HEK293 (cell line): ENCODE data around the gene ICAM1.

Source experiments
- EGR2 ChIP-seq: fragments of 450-650 bp; formaldehyde crosslinking; IDR thresholded peaks from 2 replicates; pipeline ENCODE4 v1.5.1; 2016; ENCODE audit warnings: low read depth, missing biosample characterization, missing genetic modification characterization
- KLF16 ChIP-seq: fragments of 450-650 bp; formaldehyde crosslinking; IDR thresholded peaks from 2 replicates; pipeline ENCODE4 v1.5.1; 2017; ENCODE audit warnings: missing biosample characterization, missing genetic modification characterization
- MYNN ChIP-seq: fragments of 450-650 bp; formaldehyde crosslinking; IDR thresholded peaks from 2 replicates; pipeline ENCODE4 v1.5.1; 2016; ENCODE audit warnings: missing biosample characterization, missing genetic modification characterization, borderline replicate concordance
- ZBTB8A ChIP-seq: fragments of 450-650 bp; formaldehyde crosslinking; IDR thresholded peaks from 2 replicates; pipeline ENCODE4 v1.5.1; 2016; ENCODE audit warnings: missing biosample characterization, missing genetic modification characterization
- ZNF140 ChIP-seq: fragments of 450-650 bp; formaldehyde crosslinking; IDR thresholded peaks from 2 replicates; pipeline ENCODE4 v1.5.1; 2016; ENCODE audit warnings: missing biosample characterization, missing genetic modification characterization
- ZNF155 ChIP-seq: fragments of 450-650 bp; formaldehyde crosslinking; IDR thresholded peaks from 2 replicates; pipeline ENCODE4 v1.5.1; 2016; ENCODE audit warnings: missing biosample characterization, missing genetic modification characterization
- ZNF174 ChIP-seq: fragments of 450-650 bp; formaldehyde crosslinking; IDR thresholded peaks from 2 replicates; pipeline ENCODE4 v1.5.0; 2017; ENCODE audit warnings: missing biosample characterization, mild to moderate bottlenecking, missing genetic modification characterization
- ZNF202 ChIP-seq: fragments of 450-650 bp; formaldehyde crosslinking; IDR thresholded peaks from 2 replicates; pipeline ENCODE4 v1.5.1; 2016; ENCODE audit warnings: missing biosample characterization, missing genetic modification characterization, borderline replicate concordance
- ZNF324 ChIP-seq: fragments of 450-650 bp; formaldehyde crosslinking; IDR thresholded peaks from 2 replicates; pipeline ENCODE4 v1.5.1; 2016; ENCODE audit warnings: missing biosample characterization, missing genetic modification characterization
- ZNF394 ChIP-seq: fragments of 450-650 bp; formaldehyde crosslinking; IDR thresholded peaks from 2 replicates; pipeline ENCODE4 v1.5.1; 2016; ENCODE audit warnings: missing biosample characterization, missing genetic modification characterization, mild to moderate bottlenecking, moderate library complexity, borderline replicate concordance
- ZNF677 ChIP-seq: fragments of 450-650 bp; IDR thresholded peaks from 2 replicates; pipeline ENCODE4 v1.5.0; 2018; ENCODE audit warnings: missing biosample characterization, mild to moderate bottlenecking, missing genetic modification characterization, moderate library complexity
- ZNF843 ChIP-seq: fragments of 450-650 bp; formaldehyde crosslinking; IDR thresholded peaks from 2 replicates; pipeline ENCODE4 v1.5.1; 2016; ENCODE audit warnings: missing biosample characterization, missing genetic modification characterization
- TF ChIP-seq, protein P1 (sequence below): fragments of 450-650 bp; formaldehyde crosslinking; IDR thresholded peaks from 2 replicates; pipeline ENCODE4 v1.5.1; 2017; ENCODE audit warnings: missing biosample characterization, missing genetic modification characterization
- TF ChIP-seq, protein P2 (sequence below): fragments of 450-650 bp; formaldehyde crosslinking; IDR thresholded peaks from 2 replicates; pipeline ENCODE4 v1.5.1; 2017; ENCODE audit warnings: missing biosample characterization, missing genetic modification characterization
- TF ChIP-seq, protein P3 (sequence below): fragments of 450-650 bp; formaldehyde crosslinking; IDR thresholded peaks from 2 replicates; pipeline ENCODE4 v1.5.1; 2016; ENCODE audit warnings: missing biosample characterization, missing genetic modification characterization
- TF ChIP-seq, protein P4 (sequence below): fragments of 450-650 bp; formaldehyde crosslinking; conservative IDR thresholded peaks from 2 replicates; pipeline ENCODE4 v1.5.1; 2016; ENCODE audit warnings: low read depth, missing biosample characterization, missing genetic modification characterization
- TF ChIP-seq, protein P5 (sequence below): fragments of 450-650 bp; formaldehyde crosslinking; IDR thresholded peaks from 2 replicates; pipeline ENCODE4 v1.5.1; 2016; ENCODE audit warnings: missing biosample characterization, missing genetic modification characterization, low read depth
- TF ChIP-seq, protein P6 (sequence below): sonication (generic); formaldehyde crosslinking; IDR thresholded peaks from 2 replicates; pipeline ENCODE4 v1.8.1; 2022; ENCODE audit warnings: mild to moderate bottlenecking, moderate library complexity, missing genetic modification reagents
- TF ChIP-seq, protein P7 (sequence below): fragments of 450-650 bp; formaldehyde crosslinking; IDR thresholded peaks from 2 replicates; pipeline ENCODE4 v1.5.1; 2016; ENCODE audit warnings: missing biosample characterization, missing genetic modification characterization
- TF ChIP-seq, protein P8 (sequence below): fragments of 450-650 bp; formaldehyde crosslinking; IDR thresholded peaks from 2 replicates; pipeline ENCODE4 v1.5.1; 2017; ENCODE audit warnings: missing biosample characterization, mild to moderate bottlenecking, missing genetic modification characterization, moderate library complexity

ICAM1 gene

DNA sequence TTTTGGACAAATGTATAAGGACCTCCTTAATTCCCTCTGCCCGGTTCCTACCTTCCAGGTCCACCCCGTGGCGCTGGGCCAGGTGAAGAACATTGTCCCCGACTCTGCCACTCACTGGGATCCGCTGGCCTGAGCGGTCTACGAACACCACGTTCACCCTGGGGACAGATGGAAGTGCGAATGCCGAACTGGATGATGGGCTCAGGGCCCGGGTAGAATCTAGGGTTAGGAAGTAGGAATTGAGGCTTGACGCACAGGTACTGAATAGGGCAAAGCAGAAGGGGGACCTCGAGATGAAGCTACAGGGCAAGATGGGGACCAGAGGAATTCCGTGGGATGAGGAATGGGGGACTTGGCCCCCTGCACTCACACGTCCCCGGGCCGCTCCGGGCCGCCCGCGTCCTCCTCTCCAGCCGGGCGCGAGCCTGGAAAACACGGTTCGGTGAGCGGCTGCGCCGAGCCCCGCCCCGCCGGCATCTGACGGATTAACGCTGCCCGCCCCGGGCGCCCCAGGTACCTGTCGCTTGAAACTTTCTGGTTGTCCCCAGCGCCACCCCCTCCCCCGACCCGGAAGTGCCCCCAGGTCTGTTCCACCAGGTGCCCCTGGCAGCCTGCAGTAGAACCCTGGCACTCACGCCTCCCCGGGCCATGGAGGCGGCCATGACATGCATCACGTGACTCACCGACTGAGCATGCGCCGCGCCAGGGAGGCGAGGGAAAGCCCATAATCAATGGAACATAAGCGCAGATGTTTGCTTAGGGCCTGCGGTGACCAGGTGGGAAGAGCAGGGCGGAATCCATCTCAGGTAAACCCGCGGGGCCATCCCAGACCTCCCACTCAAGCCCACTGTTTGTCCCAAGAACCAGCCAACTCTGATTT lies 44.7 kb downstream of the ICAM1 start, which contains the start of gene FDX2 (continued):
- TF ChIP-seq MYNN (tag by site-specific recombination) (no peak), EGR2 (tag by site-specific recombination) (0 out of 2 replicates have a peak, but pooled peaks have one; percentile 9), ZNF843 (tag by site-specific recombination) (0 out of 2 replicates have a peak, but pooled peaks have one; percentile 30), ZNF324 (tag by site-specific recombination) (no peak), ZNF394 (tag by site-specific recombination) (no peak; the same call in 1 of the 2 replicates), KLF16 (tag by site-specific recombination) (peak; percentile 63; the same call in 1 of the 2 replicates), ZNF155 (tag by site-specific recombination) (no peak), ZNF174 (tag by site-specific recombination) (no peak), ZBTB8A (peak; percentile 36; the same call in 1 of the 2 replicates), ZNF677 (no peak), ZNF202 (tag by site-specific recombination) (no peak), ZNF140 (tag by site-specific recombination) (no peak)
- TF ChIP-seq, protein P1, sequence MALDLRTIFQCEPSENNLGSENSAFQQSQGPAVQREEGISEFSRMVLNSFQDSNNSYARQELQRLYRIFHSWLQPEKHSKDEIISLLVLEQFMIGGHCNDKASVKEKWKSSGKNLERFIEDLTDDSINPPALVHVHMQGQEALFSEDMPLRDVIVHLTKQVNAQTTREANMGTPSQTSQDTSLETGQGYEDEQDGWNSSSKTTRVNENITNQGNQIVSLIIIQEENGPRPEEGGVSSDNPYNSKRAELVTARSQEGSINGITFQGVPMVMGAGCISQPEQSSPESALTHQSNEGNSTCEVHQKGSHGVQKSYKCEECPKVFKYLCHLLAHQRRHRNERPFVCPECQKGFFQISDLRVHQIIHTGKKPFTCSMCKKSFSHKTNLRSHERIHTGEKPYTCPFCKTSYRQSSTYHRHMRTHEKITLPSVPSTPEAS (tag by site-specific recombination), result peak; percentile 12; the same call in 1 of the 2 replicates
- TF ChIP-seq, protein P2, sequence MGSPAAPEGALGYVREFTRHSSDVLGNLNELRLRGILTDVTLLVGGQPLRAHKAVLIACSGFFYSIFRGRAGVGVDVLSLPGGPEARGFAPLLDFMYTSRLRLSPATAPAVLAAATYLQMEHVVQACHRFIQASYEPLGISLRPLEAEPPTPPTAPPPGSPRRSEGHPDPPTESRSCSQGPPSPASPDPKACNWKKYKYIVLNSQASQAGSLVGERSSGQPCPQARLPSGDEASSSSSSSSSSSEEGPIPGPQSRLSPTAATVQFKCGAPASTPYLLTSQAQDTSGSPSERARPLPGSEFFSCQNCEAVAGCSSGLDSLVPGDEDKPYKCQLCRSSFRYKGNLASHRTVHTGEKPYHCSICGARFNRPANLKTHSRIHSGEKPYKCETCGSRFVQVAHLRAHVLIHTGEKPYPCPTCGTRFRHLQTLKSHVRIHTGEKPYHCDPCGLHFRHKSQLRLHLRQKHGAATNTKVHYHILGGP (tag by site-specific recombination), result no peak
- TF ChIP-seq, protein P3, sequence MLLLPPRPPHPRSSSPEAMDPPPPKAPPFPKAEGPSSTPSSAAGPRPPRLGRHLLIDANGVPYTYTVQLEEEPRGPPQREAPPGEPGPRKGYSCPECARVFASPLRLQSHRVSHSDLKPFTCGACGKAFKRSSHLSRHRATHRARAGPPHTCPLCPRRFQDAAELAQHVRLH (tag by site-specific recombination), result no peak
- TF ChIP-seq, protein P4, sequence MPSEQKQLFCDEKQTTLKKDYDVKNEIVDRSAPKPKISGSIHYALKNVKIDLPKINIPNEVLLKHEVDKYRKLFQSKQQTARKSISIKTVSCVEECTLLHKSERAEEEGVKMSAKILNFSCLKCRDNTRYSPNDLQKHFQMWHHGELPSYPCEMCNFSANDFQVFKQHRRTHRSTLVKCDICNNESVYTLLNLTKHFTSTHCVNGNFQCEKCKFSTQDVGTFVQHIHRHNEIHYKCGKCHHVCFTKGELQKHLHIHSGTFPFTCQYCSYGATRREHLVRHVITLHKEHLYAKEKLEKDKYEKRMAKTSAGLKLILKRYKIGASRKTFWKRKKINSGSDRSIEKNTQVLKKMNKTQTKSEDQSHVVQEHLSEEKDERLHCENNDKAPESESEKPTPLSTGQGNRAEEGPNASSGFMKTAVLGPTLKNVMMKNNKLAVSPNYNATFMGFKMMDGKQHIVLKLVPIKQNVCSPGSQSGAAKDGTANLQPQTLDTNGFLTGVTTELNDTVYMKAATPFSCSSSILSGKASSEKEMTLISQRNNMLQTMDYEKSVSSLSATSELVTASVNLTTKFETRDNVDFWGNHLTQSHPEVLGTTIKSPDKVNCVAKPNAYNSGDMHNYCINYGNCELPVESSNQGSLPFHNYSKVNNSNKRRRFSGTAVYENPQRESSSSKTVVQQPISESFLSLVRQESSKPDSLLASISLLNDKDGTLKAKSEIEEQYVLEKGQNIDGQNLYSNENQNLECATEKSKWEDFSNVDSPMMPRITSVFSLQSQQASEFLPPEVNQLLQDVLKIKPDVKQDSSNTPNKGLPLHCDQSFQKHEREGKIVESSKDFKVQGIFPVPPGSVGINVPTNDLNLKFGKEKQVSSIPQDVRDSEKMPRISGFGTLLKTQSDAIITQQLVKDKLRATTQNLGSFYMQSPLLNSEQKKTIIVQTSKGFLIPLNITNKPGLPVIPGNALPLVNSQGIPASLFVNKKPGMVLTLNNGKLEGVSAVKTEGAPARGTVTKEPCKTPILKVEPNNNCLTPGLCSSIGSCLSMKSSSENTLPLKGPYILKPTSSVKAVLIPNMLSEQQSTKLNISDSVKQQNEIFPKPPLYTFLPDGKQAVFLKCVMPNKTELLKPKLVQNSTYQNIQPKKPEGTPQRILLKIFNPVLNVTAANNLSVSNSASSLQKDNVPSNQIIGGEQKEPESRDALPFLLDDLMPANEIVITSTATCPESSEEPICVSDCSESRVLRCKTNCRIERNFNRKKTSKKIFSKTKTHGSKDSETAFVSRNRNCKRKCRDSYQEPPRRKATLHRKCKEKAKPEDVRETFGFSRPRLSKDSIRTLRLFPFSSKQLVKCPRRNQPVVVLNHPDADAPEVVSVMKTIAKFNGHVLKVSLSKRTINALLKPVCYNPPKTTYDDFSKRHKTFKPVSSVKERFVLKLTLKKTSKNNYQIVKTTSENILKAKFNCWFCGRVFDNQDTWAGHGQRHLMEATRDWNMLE (tag by site-specific recombination), result peak; percentile 52; the same call in 1 of the 2 replicates
- TF ChIP-seq, protein P5, sequence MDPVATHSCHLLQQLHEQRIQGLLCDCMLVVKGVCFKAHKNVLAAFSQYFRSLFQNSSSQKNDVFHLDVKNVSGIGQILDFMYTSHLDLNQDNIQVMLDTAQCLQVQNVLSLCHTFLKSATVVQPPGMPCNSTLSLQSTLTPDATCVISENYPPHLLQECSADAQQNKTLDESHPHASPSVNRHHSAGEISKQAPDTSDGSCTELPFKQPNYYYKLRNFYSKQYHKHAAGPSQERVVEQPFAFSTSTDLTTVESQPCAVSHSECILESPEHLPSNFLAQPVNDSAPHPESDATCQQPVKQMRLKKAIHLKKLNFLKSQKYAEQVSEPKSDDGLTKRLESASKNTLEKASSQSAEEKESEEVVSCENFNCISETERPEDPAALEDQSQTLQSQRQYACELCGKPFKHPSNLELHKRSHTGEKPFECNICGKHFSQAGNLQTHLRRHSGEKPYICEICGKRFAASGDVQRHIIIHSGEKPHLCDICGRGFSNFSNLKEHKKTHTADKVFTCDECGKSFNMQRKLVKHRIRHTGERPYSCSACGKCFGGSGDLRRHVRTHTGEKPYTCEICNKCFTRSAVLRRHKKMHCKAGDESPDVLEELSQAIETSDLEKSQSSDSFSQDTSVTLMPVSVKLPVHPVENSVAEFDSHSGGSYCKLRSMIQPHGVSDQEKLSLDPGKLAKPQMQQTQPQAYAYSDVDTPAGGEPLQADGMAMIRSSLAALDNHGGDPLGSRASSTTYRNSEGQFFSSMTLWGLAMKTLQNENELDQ, result no peak
- TF ChIP-seq, protein P6, sequence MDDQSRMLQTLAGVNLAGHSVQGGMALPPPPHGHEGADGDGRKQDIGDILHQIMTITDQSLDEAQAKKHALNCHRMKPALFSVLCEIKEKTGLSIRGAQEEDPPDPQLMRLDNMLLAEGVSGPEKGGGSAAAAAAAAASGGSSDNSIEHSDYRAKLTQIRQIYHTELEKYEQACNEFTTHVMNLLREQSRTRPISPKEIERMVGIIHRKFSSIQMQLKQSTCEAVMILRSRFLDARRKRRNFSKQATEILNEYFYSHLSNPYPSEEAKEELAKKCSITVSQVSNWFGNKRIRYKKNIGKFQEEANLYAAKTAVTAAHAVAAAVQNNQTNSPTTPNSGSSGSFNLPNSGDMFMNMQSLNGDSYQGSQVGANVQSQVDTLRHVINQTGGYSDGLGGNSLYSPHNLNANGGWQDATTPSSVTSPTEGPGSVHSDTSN (CRISPR knock-in tag), result no peak
- TF ChIP-seq, protein P7, sequence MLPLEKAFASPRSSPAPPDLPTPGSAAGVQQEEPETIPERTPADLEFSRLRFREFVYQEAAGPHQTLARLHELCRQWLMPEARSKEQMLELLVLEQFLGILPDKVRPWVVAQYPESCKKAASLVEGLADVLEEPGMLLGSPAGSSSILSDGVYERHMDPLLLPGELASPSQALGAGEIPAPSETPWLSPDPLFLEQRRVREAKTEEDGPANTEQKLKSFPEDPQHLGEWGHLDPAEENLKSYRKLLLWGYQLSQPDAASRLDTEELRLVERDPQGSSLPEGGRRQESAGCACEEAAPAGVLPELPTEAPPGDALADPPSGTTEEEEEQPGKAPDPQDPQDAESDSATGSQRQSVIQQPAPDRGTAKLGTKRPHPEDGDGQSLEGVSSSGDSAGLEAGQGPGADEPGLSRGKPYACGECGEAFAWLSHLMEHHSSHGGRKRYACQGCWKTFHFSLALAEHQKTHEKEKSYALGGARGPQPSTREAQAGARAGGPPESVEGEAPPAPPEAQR, result no peak
- TF ChIP-seq, protein P8, sequence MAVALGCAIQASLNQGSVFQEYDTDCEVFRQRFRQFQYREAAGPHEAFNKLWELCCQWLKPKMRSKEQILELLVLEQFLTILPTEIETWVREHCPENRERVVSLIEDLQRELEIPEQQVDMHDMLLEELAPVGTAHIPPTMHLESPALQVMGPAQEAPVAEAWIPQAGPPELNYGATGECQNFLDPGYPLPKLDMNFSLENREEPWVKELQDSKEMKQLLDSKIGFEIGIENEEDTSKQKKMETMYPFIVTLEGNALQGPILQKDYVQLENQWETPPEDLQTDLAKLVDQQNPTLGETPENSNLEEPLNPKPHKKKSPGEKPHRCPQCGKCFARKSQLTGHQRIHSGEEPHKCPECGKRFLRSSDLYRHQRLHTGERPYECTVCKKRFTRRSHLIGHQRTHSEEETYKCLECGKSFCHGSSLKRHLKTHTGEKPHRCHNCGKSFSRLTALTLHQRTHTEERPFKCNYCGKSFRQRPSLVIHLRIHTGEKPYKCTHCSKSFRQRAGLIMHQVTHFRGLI (tag by site-specific recombination), result no peak; the same call in 1 of the 2 replicates
